GM18951 (cell line): ENCODE measurements around the gene SNX30.

Experiments
- POLR2A ChIP-seq: IDR thresholded peaks from 4 replicates; pipeline ENCODE4 v1.6.1; 2011; ENCODE audit warnings: mild to moderate bottlenecking; ENCODE audit not compliant: insufficient read length, insufficient read depth; ENCODE audit errors: extremely low read depth
- in situ Hi-C: fragments of 300-500 bp; cut with MboI; formaldehyde crosslinking; loops from one replicate; pipeline ENCODE4 v1.12.0; 2022; ENCODE audit warnings: low sequenced_read_pairs, mixed read lengths, inconsistent platforms; ENCODE audit not compliant: unreplicated experiment

Gene SNX30

GRCh38 chr9:112795921-112796320 lies 45.4 kb downstream of the SNX30 start:
- no peak for TF ChIP-seq POLR2A
- in situ Hi-C loops, result loop anchor here (25.0 kb wide), 1 partner anchor 709 kb away; no protein-coding TSS in a partner anchor

DNA sequence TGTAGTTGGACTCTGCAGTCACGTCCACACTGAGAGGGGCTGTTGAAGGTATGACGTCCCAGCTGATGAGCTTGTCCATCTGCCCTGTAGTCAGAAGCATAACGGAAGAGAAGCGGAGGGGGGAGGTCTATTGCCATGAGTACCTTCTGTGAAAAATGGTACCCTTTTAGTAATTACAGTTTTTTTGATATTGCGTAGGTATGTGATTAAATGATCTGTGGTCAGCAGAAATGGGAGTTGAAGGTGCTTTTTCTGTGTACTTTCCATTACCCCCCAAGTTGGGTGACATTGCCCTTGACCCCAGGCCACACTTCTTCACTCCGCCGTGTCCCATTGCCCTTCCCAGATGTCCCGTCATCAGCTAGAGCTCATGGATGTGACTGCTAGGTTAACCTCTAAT lies 45.9 kb downstream of the SNX30 start:
- in situ Hi-C loops, result loop anchor here (25.0 kb wide), 1 partner anchor 709 kb away; no protein-coding TSS in a partner anchor
- no peak for TF ChIP-seq POLR2A

DNA sequence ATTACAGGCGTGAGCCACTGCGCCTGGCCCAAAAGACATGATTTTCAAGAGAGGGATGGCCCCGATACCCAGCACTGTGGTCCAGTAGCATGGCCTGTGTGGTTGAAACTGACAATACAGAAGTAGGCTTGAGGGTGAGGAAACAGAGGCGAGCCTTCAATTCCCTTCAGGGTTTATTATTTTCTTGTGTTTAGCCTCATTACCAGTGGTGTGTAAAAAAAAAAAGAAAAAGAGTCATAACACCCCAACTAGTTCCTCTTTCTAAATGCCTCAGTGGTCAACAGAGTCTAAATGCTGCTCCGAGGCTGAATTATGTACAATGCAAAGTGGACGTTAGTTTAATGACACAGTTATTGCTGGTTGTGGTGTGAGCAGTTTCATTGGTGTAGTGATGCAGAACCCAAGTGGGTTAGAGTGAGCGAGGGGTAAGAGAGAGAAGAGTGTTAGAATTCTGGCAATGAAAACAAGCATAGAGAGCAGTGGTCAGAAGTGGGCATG lies 58.8 kb downstream of the SNX30 start:
- in situ Hi-C loops, result no loop called here
- no peak for TF ChIP-seq POLR2A

DNA sequence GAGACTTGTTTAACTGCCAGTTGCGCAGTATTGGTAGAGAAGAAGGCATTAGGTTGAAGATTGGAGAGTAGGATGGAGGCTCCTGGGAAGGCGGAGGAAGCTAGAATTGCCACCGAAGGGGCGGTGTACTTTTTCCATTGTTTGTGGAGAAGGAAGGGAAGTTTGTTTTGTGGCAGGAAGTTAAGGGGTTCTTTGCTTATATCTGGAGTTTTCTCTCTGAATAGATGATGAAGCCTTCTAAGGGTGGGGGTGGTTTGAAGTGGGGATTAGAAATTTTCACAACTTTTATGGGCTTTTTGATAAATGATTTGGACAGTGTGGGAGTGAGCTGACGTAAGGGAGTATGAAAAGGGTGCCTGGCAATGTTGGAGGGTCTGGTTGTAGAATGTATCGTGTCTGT lies 59.3 kb downstream of the SNX30 start:
- in situ Hi-C loops, result no loop called here
- no peak for TF ChIP-seq POLR2A

GRCh38 chr9:112810696-112811490 lies 60.3 kb downstream of the SNX30 start:
- in situ Hi-C loops, result no loop called here
- no peak for TF ChIP-seq POLR2A

DNA sequence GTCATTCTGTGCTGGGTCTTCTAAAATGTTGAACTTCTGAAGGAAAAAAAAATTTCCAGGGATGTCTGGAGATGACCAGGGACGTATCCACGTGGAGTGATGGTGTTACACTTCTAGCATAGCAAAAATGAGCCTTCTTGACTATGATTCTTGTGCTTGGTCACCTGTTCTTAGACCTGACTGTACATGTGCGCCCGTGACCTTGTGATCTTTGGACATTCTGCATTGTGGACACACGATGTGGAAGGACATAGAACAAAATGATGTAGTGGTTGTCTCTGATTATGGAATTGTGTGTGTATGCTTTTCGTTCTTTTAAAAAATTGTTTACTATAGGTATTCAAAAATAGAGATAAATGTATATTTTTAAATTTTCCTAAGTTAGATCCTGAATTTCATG lies 61.0 kb downstream of the SNX30 start:
- in situ Hi-C loops, result no loop called here
- TF ChIP-seq POLR2A, result no peak

DNA sequence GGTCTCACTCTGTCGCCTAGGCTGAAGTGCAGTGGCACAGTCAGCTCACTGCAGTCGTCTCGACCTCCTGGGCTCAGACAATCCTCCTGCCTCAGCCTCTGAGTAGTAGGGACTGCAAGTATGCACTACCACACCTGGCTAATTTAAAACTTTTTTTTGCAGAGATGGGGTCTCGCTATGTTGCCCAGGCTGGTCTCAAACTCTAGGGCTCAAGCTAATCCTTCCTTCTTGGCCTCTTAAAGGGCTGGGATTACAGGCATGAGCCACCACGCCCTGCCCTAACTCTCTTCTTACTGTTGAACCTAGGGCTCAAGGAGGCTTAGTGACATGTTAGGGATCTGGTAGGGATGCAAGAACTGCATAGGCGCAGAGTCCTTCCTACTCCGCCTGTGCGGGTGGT lies 65.3 kb downstream of the SNX30 start:
- TF ChIP-seq POLR2A, result no peak
- in situ Hi-C loops, result no loop called here

GRCh38 chr9:112817860-112818203 lies 67.3 kb downstream of the SNX30 start:
- in situ Hi-C loops, result no loop called here

DNA sequence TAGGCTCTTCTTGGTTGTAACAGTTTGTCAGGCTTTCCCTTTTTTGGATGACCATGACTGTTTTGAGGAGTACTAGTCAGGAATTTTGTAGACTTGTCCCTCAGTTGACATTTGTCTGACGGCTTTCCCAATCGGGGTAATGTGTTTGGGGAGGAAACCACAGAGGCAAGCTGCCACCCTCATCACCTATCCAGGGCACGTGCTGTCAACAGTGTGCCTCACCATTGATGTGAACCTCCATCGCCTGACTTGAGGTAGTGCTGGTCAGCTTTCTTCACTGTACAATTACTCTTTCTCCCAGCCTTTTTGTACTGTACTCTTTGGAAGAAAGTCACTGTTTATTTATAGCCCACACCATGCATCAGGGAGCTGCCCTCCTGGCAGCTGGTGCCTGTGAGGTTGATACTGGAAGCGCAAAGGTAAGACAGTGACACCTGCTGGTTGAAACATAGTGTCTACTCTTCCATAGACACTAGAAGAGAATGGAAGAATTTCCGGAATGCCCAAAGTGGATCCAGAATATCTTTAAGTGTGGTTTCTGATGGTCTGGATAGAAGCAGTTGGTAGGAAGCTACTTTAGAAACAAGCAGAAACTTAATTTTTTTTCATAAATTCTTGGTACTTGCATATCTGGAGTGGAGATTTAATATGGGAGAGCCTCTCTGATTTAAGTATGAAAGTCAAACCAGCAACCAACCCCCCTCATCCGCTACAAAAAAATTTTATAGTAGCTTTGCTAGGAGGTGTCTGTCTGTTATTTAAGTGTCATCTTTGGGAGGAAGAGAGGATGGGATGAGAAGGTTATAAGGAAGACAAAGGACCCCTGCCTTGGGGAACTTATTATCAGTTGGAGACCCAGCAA lies 69.3 kb downstream of the SNX30 start:
- in situ Hi-C loops, result no loop called here
- TF ChIP-seq POLR2A, result no peak

More at GRCh38 chr9:112817860-112818203, 67.3 kb downstream of the SNX30 start:
- no peak for TF ChIP-seq POLR2A

DNA sequence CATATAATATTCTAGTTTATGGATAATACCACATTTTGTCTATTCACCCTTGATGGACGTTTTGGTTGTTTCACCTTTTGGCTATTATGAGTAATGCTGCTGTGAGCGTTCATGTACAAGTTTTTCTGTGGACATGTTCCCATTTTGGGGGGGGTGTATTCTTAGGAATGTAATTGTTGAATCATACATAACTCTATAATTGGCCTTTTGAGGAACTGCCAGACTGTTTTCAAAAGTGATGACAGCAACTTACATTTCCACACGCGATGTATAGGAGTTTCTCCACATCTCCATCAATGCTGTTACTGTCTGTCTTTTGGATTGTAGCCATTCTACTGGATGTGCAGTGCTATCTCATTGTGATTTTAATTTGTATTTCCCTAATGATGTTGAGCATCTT lies 70.3 kb downstream of the SNX30 start:
- TF ChIP-seq POLR2A, result no peak
- in situ Hi-C loops, result no loop called here

DNA sequence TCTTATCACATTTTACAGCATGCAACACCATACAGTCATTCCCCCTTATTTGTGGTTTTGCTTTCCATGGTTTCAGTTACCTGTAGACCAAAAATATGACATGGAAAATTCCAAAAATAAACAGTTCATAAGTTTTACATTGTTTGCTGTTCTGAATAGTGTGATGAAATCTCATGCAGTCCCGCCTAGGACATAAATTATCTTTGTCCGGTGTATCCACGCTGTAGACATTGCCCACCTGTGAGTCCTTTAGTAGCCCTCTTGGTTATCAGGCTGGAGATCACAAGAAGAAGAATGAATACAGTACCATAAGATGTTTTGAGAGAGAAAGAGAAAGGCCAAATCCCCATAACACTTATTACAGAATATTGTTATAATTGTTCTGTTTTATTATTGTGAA lies 72.1 kb downstream of the SNX30 start:
- no peak for TF ChIP-seq POLR2A
- in situ Hi-C loops, result no loop called here

DNA sequence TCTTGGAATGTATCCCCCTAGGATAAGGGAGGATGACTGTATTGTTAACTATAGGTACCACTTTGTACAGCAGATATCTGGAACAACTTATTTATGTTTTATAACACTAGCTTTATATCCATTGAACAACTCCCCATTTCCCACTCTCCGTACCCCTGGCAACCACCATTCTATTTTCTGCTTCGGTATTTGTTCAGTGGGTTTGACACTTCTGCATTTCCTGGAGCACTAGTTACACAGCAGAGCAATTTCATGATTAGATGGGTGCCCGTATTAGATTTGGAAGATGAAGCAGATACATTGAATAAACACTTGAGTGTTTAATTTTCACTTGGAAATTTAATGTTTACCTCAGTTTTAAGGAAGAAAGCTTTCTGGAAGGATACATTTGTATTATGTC lies 72.7 kb downstream of the SNX30 start:
- TF ChIP-seq POLR2A, result no peak
- in situ Hi-C loops, result no loop called here

GRCh38 chr9:112831281-112831851 lies 80.8 kb downstream of the SNX30 start:
- in situ Hi-C loops, result loop anchor here (10.0 kb wide), 1 partner anchor 63 kb away; the partner anchor contains the start of gene SLC46A2

More at GRCh38 chr9:112831281-112831851, 80.8 kb downstream of the SNX30 start:
- no peak for TF ChIP-seq POLR2A
